Fibroblast of lung (primary cell): Measurements from ENCODE around the gene GSN. TPM values are rescaled to one million over a fixed set of nuclear protein-coding genes. Genes with fewer than 3 reads are reported as not detected.

Experiments
- DNase-seq, 2 donors: peaks; one replicate each; pipeline versions ENCODE4 v3.0.0 to v3.0.0-alpha.2; 2010; ENCODE audit warnings: low read depth in 2 of 2
- H2AFZ ChIP-seq: 2 replicates; pipeline ENCODE4 v1.5.1; 2012; ENCODE audit warnings: low read length, control low read depth, inconsistent platforms
- H3K27ac ChIP-seq: 2 replicates; pipeline ENCODE4 v1.5.1; 2011; ENCODE audit warnings: low read length, control low read depth; ENCODE audit not compliant: insufficient read depth
- H3K27me3 ChIP-seq: 2 replicates; pipeline ENCODE4 v1.5.1; 2011; ENCODE audit warnings: mild to moderate bottlenecking, low read length; ENCODE audit not compliant: control insufficient read depth, insufficient read depth
- H3K36me3 ChIP-seq: 2 replicates; pipeline ENCODE4 v1.5.1; 2011; ENCODE audit warnings: low read length; ENCODE audit not compliant: control insufficient read depth, insufficient read depth
- H3K4me1 ChIP-seq: 2 replicates; pipeline ENCODE4 v1.5.1; 2011; ENCODE audit warnings: low read length; ENCODE audit not compliant: control insufficient read depth, insufficient read depth; ENCODE audit errors: extremely low read depth
- H3K4me2 ChIP-seq: 2 replicates; pipeline ENCODE4 v1.5.1; 2011; ENCODE audit warnings: low read length, control low read depth; ENCODE audit not compliant: insufficient read depth; ENCODE audit errors: extremely low read depth
- H3K4me3 ChIP-seq, 4 experiments: fragments of 200-600 bp in 1 of 4; sonication (generic) in 1 of 4; replicated peaks in 1 of 4; 2 replicates each; pipeline ENCODE4 v1.5.1; 2011 to 2016; ENCODE audit warnings: low read length in 4 of 4, low read depth in 3 of 4, mild to moderate bottlenecking in 3 of 4, control low read depth in 2 of 4, inconsistent platforms in 1 of 4, mixed read lengths in 1 of 4; ENCODE audit not compliant: insufficient read depth in 1 of 4; ENCODE audit errors: control extremely low read depth in 1 of 4
- H3K79me2 ChIP-seq: 2 replicates; pipeline ENCODE4 v1.5.1; 2012; ENCODE audit warnings: mild to moderate bottlenecking, low read length, inconsistent platforms; ENCODE audit not compliant: control insufficient read depth, insufficient read depth
- H3K9ac ChIP-seq: 2 replicates; pipeline ENCODE4 v1.5.1; 2011; ENCODE audit warnings: mild to moderate bottlenecking, low read length, control low read depth; ENCODE audit not compliant: insufficient read depth
- H3K9me3 ChIP-seq: 2 replicates; pipeline ENCODE4 v1.5.1; 2012; ENCODE audit warnings: low read depth, low read length; ENCODE audit not compliant: control insufficient read depth, insufficient read depth
- H4K20me1 ChIP-seq: 2 replicates; pipeline ENCODE4 v1.5.1; 2011; ENCODE audit warnings: low read length; ENCODE audit not compliant: control insufficient read depth, insufficient read depth; ENCODE audit errors: extremely low read depth
- EZH2 ChIP-seq: IDR thresholded peaks from 2 replicates; pipeline ENCODE4 v1.5.1; 2012; ENCODE audit warnings: low read length, control low read depth, mild to moderate bottlenecking; ENCODE audit errors: missing control alignments
- polyA plus RNA-seq, 2 donors: library from polyadenylated mRNA; depleted of rRNA in 1 of 2; stranded (reverse) in 1 of 2; unstranded in 1 of 2; fragments of >200 nt; gene quantifications; 2 replicates each; pipeline ENCODE4 v1.2.1, GENCODE V29; 2011 to 2012; ENCODE audit warnings: missing spikeins in 1 of 2
- total RNA-seq: library from RNA; depleted of rRNA; stranded (reverse); fragments of >200 nt; gene quantifications from 2 replicates; pipeline ENCODE4 v1.2.1, GENCODE V29; 2014
- TF ChIP-seq, protein P1 (sequence below), 2 donors: IDR thresholded peaks in 1 of 2; conservative IDR thresholded peaks in 1 of 2; 1 replicate in 1 of 2; 2 replicates in 1 of 2; pipeline ENCODE4 v1.5.1; 2011 to 2012; ENCODE audit warnings: low read length in 2 of 2, control low read depth in 1 of 2, inconsistent platforms in 1 of 2, low read depth in 1 of 2, mild to moderate bottlenecking in 1 of 2

Gene GSN
- total and polyA plus RNA-seq, 2 donors (not counting 1 experiment from before 2014, with no cell fraction given), result 432 to 588 TPM

DNA sequence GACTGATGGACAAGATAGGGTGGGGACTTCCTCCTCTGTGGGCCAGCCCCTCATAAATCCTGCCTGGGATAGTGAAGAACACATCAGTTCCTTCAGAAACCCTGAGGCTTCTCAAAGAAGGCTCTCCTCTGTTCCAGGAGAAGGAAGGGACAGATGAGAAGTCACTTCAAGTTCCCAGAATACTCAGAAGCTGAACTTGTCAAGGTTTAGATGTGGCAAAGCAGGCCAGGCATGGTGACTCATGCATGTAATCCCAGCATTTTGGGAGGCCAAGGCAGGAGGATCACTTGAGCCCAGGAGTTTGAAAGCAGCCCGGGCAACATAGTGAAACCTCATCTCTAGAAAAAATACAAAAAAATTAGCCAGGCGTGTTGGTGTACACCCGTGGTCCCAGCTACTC, 63.6 kb downstream of the GSN start:
- Histone ChIP-seq H3K27ac (peak overlapping the region; percentile 85), H3K27me3 (no peaks in the 10 kb centered on the region), H2AFZ (no peak overlapping the region), H3K4me3 (no peak overlapping the region), H3K4me2 (no peak overlapping the region), H3K9me3 (no peaks in the 10 kb centered on the region), H3K9ac (no peak overlapping the region), H3K36me3 (peaks cover 31% of the 10 kb centered on the region), H3K79me2 (no peaks in the 10 kb centered on the region), H4K20me1 (no peaks in the 10 kb centered on the region), H3K4me1 (peaks cover 23% of the 10 kb centered on the region)
- DNase-seq, result no peak
- TF ChIP-seq EZH2, result no peak
- TF ChIP-seq, protein P1, sequence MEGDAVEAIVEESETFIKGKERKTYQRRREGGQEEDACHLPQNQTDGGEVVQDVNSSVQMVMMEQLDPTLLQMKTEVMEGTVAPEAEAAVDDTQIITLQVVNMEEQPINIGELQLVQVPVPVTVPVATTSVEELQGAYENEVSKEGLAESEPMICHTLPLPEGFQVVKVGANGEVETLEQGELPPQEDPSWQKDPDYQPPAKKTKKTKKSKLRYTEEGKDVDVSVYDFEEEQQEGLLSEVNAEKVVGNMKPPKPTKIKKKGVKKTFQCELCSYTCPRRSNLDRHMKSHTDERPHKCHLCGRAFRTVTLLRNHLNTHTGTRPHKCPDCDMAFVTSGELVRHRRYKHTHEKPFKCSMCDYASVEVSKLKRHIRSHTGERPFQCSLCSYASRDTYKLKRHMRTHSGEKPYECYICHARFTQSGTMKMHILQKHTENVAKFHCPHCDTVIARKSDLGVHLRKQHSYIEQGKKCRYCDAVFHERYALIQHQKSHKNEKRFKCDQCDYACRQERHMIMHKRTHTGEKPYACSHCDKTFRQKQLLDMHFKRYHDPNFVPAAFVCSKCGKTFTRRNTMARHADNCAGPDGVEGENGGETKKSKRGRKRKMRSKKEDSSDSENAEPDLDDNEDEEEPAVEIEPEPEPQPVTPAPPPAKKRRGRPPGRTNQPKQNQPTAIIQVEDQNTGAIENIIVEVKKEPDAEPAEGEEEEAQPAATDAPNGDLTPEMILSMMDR (conservative IDR thresholded peaks at IDR 0.05 in 1 of 2, IDR thresholded peaks at IDR 0.05 in 1 of 2; ENCODE audit: low read depth in 1 of 2, low read length in 2 of 2), result no peak

DNA sequence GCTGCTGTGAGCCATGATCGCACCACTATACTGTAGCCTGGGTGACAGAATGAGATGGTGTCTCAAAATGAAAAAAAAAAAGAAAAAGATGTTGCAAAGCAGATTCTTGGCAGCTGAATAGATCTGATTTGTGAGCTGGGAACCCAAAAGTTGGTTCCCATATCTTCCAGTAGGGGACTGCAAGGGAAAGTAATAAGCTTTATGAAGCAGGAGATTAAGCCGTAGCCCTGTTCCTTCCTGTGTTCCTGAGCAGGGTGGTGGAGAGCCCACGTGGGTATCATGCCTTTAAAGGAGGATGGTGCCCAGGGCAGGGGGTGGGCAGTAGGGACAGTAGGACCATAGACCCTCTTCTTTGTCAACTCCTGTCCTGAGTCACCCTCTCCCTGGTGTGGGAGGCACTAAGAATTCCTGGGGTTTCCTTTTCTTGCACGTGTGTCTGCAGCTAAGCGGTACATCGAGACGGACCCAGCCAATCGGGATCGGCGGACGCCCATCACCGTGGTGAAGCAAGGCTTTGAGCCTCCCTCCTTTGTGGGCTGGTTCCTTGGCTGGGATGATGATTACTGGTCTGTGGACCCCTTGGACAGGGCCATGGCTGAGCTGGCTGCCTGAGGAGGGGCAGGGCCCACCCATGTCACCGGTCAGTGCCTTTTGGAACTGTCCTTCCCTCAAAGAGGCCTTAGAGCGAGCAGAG, 64.2 kb downstream of the GSN start:
- H4K20me1 ChIP-seq, result no peaks in the 10 kb centered on the region
- no peak overlapping the region for H2AFZ ChIP-seq
- H3K27me3 ChIP-seq, result no peaks in the 10 kb centered on the region
- no peak overlapping the region for H3K4me3 ChIP-seq
- peak overlapping the region; percentile 85 for H3K27ac ChIP-seq
- H3K4me1 ChIP-seq, result peaks cover 23% of the 10 kb centered on the region
- no peaks in the 10 kb centered on the region for H3K79me2 ChIP-seq
- peak overlapping the region; percentile 32 for H3K9ac ChIP-seq
- TF ChIP-seq, protein P1 (conservative IDR thresholded peaks at IDR 0.05 in 1 of 2, IDR thresholded peaks at IDR 0.05 in 1 of 2; ENCODE audit: low read depth in 1 of 2, low read length in 2 of 2), result peak; percentile 49 to 67
- no peak for TF ChIP-seq EZH2
- no peak overlapping the region for H3K4me2 ChIP-seq
- DNase-seq, result peak in 1 of 2 donors; percentile 63
- peaks cover 26% of the 10 kb centered on the region for H3K36me3 ChIP-seq
- H3K9me3 ChIP-seq, result no peaks in the 10 kb centered on the region

DNA sequence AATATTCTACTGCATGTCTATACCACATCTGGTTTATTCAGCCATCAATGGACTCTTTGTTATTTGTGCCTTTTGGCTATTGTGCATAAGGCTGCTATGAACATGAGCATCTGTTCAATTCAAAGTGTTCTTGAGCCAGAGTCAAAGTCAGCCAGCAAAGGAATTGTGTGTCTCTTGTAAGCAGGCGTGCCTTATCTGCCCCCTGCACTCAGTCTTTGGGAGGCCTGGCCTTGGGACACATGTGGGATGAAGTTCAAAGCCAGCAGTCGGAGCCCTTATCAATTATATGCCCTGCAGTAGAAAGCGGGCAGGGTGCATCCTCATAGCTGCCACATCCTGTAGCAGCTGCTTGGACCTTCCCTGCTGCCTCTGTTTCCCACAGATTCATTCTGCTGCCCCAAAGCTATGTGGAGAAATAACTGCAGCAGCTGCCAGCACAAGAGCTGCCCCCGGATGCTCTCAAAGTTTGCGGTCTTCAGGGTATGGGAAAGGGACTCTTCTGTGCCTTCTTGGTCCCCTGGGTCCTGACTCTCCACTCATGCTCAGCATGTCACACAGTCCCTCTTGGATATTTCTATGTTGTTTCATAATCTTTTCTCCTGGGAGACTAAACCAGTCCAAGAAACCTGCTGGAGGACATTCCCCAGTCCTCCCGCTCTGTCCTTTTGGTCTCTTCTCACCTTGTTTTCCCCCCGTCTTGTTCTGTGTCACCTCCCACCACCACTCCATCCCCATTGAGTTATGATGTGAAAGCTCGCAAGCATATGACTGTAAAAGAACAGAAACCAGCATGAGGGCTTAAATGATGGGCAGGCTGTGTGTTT, 66.2 kb downstream of the GSN start:
- DNase-seq, result no peak
- Histone ChIP-seq H3K4me2 (no peak overlapping the region), H3K27me3 (no peaks in the 10 kb centered on the region), H3K4me3 (no peak overlapping the region), H3K36me3 (peaks cover 22% of the 10 kb centered on the region), H2AFZ (no peak overlapping the region), H3K27ac (no peak overlapping the region), H3K4me1 (peaks cover 23% of the 10 kb centered on the region), H3K9ac (no peak overlapping the region), H3K79me2 (no peaks in the 10 kb centered on the region), H4K20me1 (no peaks in the 10 kb centered on the region), H3K9me3 (no peaks in the 10 kb centered on the region)
- no peak for TF ChIP-seq EZH2
- TF ChIP-seq, protein P1 (conservative IDR thresholded peaks at IDR 0.05 in 1 of 2, IDR thresholded peaks at IDR 0.05 in 1 of 2; ENCODE audit: low read depth in 1 of 2, low read length in 2 of 2), result no peak
